Activated naive CD4-positive, alpha-beta T cell (primary cell): ENCODE data around the gene GPR157.

Experiments used
- DNase-seq, 4 experiments: peaks; one replicate each; lab custom pipeline; 2025; lab: John Stamatoyannopoulos, UW

GPR157 gene

GRCh38 chr1:9062021-9062471, 66.9 kb downstream of the GPR157 start:
- no peak for DNase-seq

- no peak for DNase-seq
Observed at GRCh38 chr1:9061252-9061960, 67.5 kb downstream of the GPR157 start.

GRCh38 chr1:9059891-9060744, 68.8 kb downstream of the GPR157 start:
- no peak for DNase-seq

- no peak for DNase-seq
Observed at GRCh38 chr1:9058465-9058864, 70.4 kb downstream of the GPR157 start.

- DNase-seq: no peak
Observed at GRCh38 chr1:9057851-9058250, 71.1 kb downstream of the GPR157 start.

GRCh38 chr1:9052272-9053049, 76.4 kb downstream of the GPR157 start:
- DNase-seq: no peak

- no peak for DNase-seq
Observed at GRCh38 chr1:9051379-9051778, 77.5 kb downstream of the GPR157 start.

- DNase-seq: no peak
Observed at GRCh38 chr1:9050803-9051202, 78.1 kb downstream of the GPR157 start.
